ENCODE data around the gene DBN1.

DBN1 gene

GRCh38 chr5:177510567-177511053 lies 37.2 kb upstream of the DBN1 start:
- DNase-seq (ENCODE audit: low spot score) = no peak
- H3K27ac ChIP-seq = peak overlapping the region; percentile 33
- no peak for TF ChIP-seq CTCF (conservative IDR thresholded peaks at IDR 0.05; ENCODE audit: low read depth)
- ChIA-PET CTCF (interaction anchor here (0.6 to 2.5 kb wide), 2 partner anchors 9 to 51 kb away, joined by 3 to 13 read pairs; no protein-coding TSS in a partner anchor), POLR2A (ENCODE audit: low non-redundant PET) (no interaction called here)

GRCh38 chr5:177509991-177510566 lies 36.6 kb upstream of the DBN1 start:
- no peak for TF ChIP-seq CTCF (conservative IDR thresholded peaks at IDR 0.05; ENCODE audit: low read depth)
- no peak for DNase-seq (ENCODE audit: low spot score)
- peak overlapping the region; percentile 33 for H3K27ac ChIP-seq
- ChIA-PET POLR2A (ENCODE audit: low non-redundant PET) (no interaction called here), CTCF (interaction anchor here (2.5 kb wide), 1 partner anchor 9 kb away, joined by 13 read pairs; no protein-coding TSS in a partner anchor)

GRCh38 chr5:177509381-177509951 lies 36.0 kb upstream of the DBN1 start, which contains the start of gene DOK3:
DOK3 (minus strand) TSS chr5:177509826; CDS start chr5:177509540, 286 bp downstream.
- TF ChIP-seq CTCF (conservative IDR thresholded peaks at IDR 0.05; ENCODE audit: low read depth) = no peak
- POLR2A ChIA-PET (ENCODE audit: low non-redundant PET) = no interaction called here
- CTCF ChIA-PET = interaction anchor here (0.7 to 2.5 kb wide), 3 partner anchors 8 to 15 kb away, joined by 3 to 13 read pairs (median 3); no protein-coding TSS in a partner anchor
- peak within 1 kb of the TSS; percentile 33 for H3K27ac ChIP-seq
- DNase-seq (ENCODE audit: low spot score) = no peak

DNA sequence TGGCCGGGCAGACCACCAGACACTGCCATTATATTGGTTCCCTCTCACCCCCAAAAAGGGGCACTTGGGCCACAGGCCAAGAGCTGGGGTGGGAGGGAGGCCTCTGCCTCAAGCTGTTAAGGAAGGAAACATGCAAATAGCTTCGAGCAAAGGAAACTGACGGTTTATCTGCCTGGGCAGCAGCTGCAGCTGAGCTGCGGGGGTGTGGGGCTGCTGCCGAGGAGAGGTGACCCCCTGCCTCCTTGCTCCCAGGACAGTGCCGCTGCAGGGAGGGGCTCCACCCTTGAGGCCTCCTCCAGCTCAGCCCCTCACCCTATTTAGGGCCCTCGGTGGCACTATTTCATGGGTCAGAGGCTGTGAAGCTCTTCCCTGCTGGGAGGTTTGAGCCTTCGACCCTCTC lies 35.4 kb upstream of the DBN1 start:
- ChIA-PET CTCF (interaction anchor here (0.7 to 0.9 kb wide), 2 partner anchors 13 to 15 kb away, joined by 3 read pairs; no protein-coding TSS in a partner anchor), POLR2A (ENCODE audit: low non-redundant PET) (interaction anchor here (0.7 kb wide), 1 partner anchor 11 kb away, joined by 3 read pairs; the partner anchor contains the start of gene PDLIM7)
- no peak for TF ChIP-seq CTCF (conservative IDR thresholded peaks at IDR 0.05; ENCODE audit: low read depth)
- no peak for DNase-seq (ENCODE audit: low spot score)
- H3K27ac ChIP-seq = peak overlapping the region; percentile 33

DNA sequence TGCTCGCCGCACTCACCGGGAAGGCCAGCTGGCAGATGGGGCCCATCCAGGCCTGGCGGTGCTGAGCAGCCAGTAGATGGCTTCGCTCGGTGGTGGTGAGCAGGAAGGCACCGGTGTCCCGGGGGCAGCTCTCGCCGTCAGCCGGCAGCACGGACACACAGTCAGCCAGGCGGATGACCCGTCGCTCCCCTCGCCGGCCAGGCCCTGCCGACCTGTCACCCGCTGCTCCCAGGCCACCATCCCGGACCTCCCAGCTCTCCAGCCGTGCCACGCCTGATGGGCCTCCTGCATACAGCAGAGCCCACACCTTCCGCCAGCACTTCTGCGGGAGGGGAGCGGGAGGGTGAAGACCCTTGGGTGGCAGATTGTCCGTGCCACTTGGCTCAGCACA lies 34.8 kb upstream of the DBN1 start:
- POLR2A ChIA-PET (ENCODE audit: low non-redundant PET) = interaction anchor here (0.7 kb wide), 1 partner anchor 11 kb away, joined by 3 read pairs; the partner anchor contains the start of gene PDLIM7
- TF ChIP-seq CTCF (conservative IDR thresholded peaks at IDR 0.05; ENCODE audit: low read depth) = no peak
- H3K27ac ChIP-seq = peak overlapping the region; percentile 17; the same call in 1 of the 2 replicates
- CTCF ChIA-PET = interaction anchor here (0.8 to 1.1 kb wide), 2 partner anchors 12 to 104 kb away, joined by 3 to 5 read pairs; no protein-coding TSS in a partner anchor
- no peak for DNase-seq (ENCODE audit: low spot score)

- POLR2A ChIA-PET (ENCODE audit: low non-redundant PET) = no interaction called here
- no peak for TF ChIP-seq CTCF (conservative IDR thresholded peaks at IDR 0.05; ENCODE audit: low read depth)
- CTCF ChIA-PET = interaction anchor here (0.7 to 1.2 kb wide), 5 partner anchors 8 to 681 kb away, joined by 3 to 5 read pairs (median 4); no protein-coding TSS in a partner anchor
- peak overlapping the region; percentile 17 for H3K27ac ChIP-seq
- DNase-seq (ENCODE audit: low spot score) = no peak
Measured at GRCh38 chr5:177507596-177508220, 34.3 kb upstream of the DBN1 start.

Measured in RWPE1 (cell line).